Measurements from ENCODE around the gene TTLL10.
A peak's percentile ranks its signal among the peaks of the same experiment; 100 is the strongest.

Gene TTLL10

DNA sequence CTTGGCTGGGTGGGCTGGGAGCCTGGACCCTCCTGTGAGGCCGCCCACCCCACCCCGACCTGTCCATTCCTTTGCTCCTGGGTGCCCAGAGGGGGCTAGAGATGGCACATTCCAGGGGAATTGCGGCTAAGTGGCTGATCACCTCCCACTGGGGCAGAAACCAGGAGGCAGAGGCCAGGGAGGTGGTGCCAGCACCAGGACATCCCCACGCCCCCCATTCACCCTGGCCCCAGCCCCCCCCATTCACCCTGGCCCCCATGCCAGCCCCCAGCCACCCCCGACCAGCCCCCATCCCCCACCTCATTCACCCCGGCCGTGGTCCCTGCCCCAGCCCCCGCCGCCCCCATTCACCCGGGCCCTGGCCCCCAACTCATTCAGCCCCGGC lies 66.7 kb downstream of the TTLL10 start:
- no peak for DNase-seq (ENCODE audit: low read depth)
- no peak overlapping the region for H3K4me3 ChIP-seq (ENCODE audit: low read depth, low read length)
- TF ChIP-seq, protein P1, sequence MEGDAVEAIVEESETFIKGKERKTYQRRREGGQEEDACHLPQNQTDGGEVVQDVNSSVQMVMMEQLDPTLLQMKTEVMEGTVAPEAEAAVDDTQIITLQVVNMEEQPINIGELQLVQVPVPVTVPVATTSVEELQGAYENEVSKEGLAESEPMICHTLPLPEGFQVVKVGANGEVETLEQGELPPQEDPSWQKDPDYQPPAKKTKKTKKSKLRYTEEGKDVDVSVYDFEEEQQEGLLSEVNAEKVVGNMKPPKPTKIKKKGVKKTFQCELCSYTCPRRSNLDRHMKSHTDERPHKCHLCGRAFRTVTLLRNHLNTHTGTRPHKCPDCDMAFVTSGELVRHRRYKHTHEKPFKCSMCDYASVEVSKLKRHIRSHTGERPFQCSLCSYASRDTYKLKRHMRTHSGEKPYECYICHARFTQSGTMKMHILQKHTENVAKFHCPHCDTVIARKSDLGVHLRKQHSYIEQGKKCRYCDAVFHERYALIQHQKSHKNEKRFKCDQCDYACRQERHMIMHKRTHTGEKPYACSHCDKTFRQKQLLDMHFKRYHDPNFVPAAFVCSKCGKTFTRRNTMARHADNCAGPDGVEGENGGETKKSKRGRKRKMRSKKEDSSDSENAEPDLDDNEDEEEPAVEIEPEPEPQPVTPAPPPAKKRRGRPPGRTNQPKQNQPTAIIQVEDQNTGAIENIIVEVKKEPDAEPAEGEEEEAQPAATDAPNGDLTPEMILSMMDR (conservative IDR thresholded peaks at IDR 0.05; ENCODE audit: low read depth, low read length) = no peak

DNA sequence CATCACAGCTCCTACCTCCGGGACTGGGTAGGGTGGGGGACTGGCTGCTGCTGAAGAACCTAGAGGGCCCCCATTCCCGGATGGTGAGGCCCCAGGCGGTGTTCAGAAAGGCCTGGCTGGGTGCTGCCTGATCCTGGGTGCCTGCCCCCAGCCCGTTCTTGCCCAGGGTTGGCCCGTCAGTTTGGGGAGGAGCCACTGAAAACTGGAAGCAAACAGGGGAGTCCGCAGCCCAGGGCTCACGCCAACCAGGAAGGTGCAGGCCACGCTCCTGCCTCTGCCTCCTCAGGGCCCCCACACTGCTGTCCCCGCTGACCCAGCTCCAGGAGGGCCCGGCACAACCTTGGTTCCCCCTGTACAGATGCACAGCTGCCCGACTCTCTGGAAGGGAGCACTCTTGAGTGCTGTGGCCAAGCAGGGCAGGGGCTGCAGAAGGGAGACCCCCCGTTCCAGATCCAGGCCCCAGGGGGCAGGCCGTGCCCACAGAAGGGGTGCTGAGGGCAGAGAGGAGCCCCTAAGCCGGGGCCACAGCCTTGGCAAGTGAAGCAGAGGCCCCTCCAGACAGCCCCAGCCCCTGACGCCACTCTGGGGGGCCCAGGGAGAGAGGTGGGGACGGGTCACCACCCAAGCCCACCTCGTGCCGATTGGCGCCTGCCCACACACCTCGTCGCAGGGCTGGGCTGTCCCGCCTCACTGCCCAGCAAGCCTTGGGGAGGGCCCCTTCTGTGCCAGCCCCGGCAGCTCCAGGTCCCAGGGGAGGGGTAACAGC lies 67.3 kb downstream of the TTLL10 start:
- no peak overlapping the region for H3K4me3 ChIP-seq (ENCODE audit: low read depth, low read length)
- no peak for DNase-seq (ENCODE audit: low read depth)
- TF ChIP-seq, protein P1 (conservative IDR thresholded peaks at IDR 0.05; ENCODE audit: low read depth, low read length) = no peak

DNA sequence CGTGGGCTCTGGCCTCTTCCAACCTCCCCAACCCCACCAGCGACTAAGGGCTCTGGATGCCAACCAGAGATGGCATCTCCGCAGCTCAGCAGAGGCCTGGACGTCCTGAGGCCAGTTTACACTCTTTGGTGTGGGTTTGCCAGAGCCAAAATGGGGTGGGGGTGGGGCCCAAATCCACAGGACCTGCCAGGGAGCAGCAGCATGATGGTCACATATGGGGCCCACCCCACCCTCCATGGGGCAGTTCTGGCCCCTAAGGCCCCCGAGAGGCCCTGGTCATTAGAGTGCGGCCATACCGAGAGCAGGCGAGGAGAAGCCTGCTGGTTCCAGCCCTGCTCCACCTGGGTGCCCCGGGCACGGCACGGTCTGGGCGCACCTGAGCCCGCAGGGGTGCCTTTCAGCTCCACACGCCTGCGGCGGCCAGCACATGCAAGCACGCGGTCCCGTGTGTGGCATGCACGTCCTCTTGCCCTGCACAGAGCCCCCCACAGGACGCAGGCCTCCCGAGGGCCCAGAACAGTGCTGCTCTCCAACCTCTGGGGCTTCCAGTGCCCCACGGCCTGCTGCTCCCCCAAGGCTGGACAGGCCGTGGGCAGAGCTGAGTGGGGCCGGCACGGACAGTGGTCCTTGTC lies 68.0 kb downstream of the TTLL10 start:
- DNase-seq (ENCODE audit: low read depth) = no peak
- TF ChIP-seq, protein P1 (conservative IDR thresholded peaks at IDR 0.05; ENCODE audit: low read depth, low read length) = no peak
- no peak overlapping the region for H3K4me3 ChIP-seq (ENCODE audit: low read depth, low read length)

GRCh38 chr1:1242461-1243265 lies 69.0 kb downstream of the TTLL10 start:
- TF ChIP-seq, protein P1 (conservative IDR thresholded peaks at IDR 0.05; ENCODE audit: low read depth, low read length) = no peak
- no peak overlapping the region for H3K4me3 ChIP-seq (ENCODE audit: low read depth, low read length)
- DNase-seq (ENCODE audit: low read depth) = no peak

GRCh38 chr1:1243266-1243660 lies 69.6 kb downstream of the TTLL10 start:
- TF ChIP-seq, protein P1 (conservative IDR thresholded peaks at IDR 0.05; ENCODE audit: low read depth, low read length) = no peak
- H3K4me3 ChIP-seq (ENCODE audit: low read depth, low read length) = no peak overlapping the region
- DNase-seq (ENCODE audit: low read depth) = no peak

- TF ChIP-seq, protein P1 (conservative IDR thresholded peaks at IDR 0.05; ENCODE audit: low read depth, low read length) = no peak
- DNase-seq (ENCODE audit: low read depth) = peak; percentile 5
- no peak overlapping the region for H3K4me3 ChIP-seq (ENCODE audit: low read depth, low read length)
Measured at GRCh38 chr1:1243807-1244191, 70.1 kb downstream of the TTLL10 start.

Data from choroid plexus epithelial cell (primary cell).